Trophoblast cell (in vitro differentiated cells and primary cell): ENCODE results near the gene DYNC2LI1.

Experiments used
- DNase-seq, 2 donors: peaks; one replicate each; pipeline ENCODE4 v3.0.0-alpha.2; 2016
- H2AFZ ChIP-seq: 2 replicates; pipeline ENCODE4 v1.6.1; 2013; ENCODE audit warnings: low read length, moderate library complexity, mild to moderate bottlenecking; ENCODE audit not compliant: insufficient read depth, poor library complexity
- H2AK5ac ChIP-seq: 2 replicates; pipeline ENCODE4 v1.6.1; 2013; ENCODE audit warnings: mild to moderate bottlenecking, low read length
- H2BK120ac ChIP-seq: 2 replicates; pipeline ENCODE4 v1.6.1; 2013; ENCODE audit warnings: low read length, mild to moderate bottlenecking, moderate library complexity; ENCODE audit not compliant: insufficient read depth, poor library complexity
- H2BK12ac ChIP-seq: 2 replicates; pipeline ENCODE4 v1.6.1; 2013; ENCODE audit warnings: mild to moderate bottlenecking, low read length, moderate library complexity
- H2BK5ac ChIP-seq: 2 replicates; pipeline ENCODE4 v1.6.1; 2013; ENCODE audit warnings: low read length, low read depth, moderate library complexity, mild to moderate bottlenecking; ENCODE audit not compliant: poor library complexity
- H3K14ac ChIP-seq: 2 replicates; pipeline ENCODE4 v1.6.1; 2013; ENCODE audit warnings: mild to moderate bottlenecking, low read length
- H3K18ac ChIP-seq: 2 replicates; pipeline ENCODE4 v1.6.1; 2013; ENCODE audit warnings: mild to moderate bottlenecking, low read length
- H3K23ac ChIP-seq: 2 replicates; pipeline ENCODE4 v1.6.1; 2013; ENCODE audit warnings: low read length
- H3K27ac ChIP-seq: 2 replicates; pipeline ENCODE4 v1.5.1; 2013; ENCODE audit warnings: low read depth, mild to moderate bottlenecking, inconsistent platforms, low read length, moderate library complexity
- H3K27me3 ChIP-seq: 2 replicates; pipeline ENCODE4 v1.6.1; 2013; ENCODE audit warnings: inconsistent platforms, mild to moderate bottlenecking, low read length, moderate library complexity; ENCODE audit not compliant: insufficient read depth
- H3K36me3 ChIP-seq, 2 experiments: 1 replicate in 1 of 2; 2 replicates in 1 of 2; pipeline ENCODE4 v1.6.1; 2013; ENCODE audit warnings: low read length in 2 of 2, mild to moderate bottlenecking in 2 of 2, moderate library complexity in 1 of 2; ENCODE audit not compliant: insufficient read depth in 2 of 2, control insufficient read depth in 1 of 2
- H3K4ac ChIP-seq: 2 replicates; pipeline ENCODE4 v1.6.1; 2013; ENCODE audit warnings: low read depth, mild to moderate bottlenecking, low read length, moderate library complexity
- H3K4me1 ChIP-seq, 2 experiments: 1 replicate in 1 of 2; 2 replicates in 1 of 2; pipeline ENCODE4 v1.6.1; 2013; ENCODE audit warnings: low read length in 2 of 2, mild to moderate bottlenecking in 2 of 2, moderate library complexity in 1 of 2; ENCODE audit not compliant: insufficient read depth in 2 of 2, control insufficient read depth in 1 of 2
- H3K4me2 ChIP-seq: 2 replicates; pipeline ENCODE4 v1.6.1; 2013; ENCODE audit warnings: inconsistent platforms, mild to moderate bottlenecking, low read length, moderate library complexity
- H3K4me3 ChIP-seq: 2 replicates; pipeline ENCODE4 v1.5.1; 2013; ENCODE audit warnings: mild to moderate bottlenecking, low read depth, low read length, inconsistent platforms
- H3K79me1 ChIP-seq: one replicate; pipeline ENCODE4 v1.6.1; 2013; ENCODE audit warnings: low read length
- H3K79me2 ChIP-seq: 2 replicates; pipeline ENCODE4 v1.6.1; 2013; ENCODE audit warnings: low read length, mild to moderate bottlenecking; ENCODE audit not compliant: control insufficient read depth, insufficient read depth, poor library complexity
- H3K9ac ChIP-seq: 2 replicates; pipeline ENCODE4 v1.6.1; 2013; ENCODE audit warnings: mild to moderate bottlenecking, low read length
- H3K9me3 ChIP-seq: 2 replicates; pipeline ENCODE4 v1.6.1; 2013; ENCODE audit warnings: low read depth, mild to moderate bottlenecking, control low read depth, inconsistent platforms, low read length; ENCODE audit not compliant: insufficient read depth
- H4K12ac ChIP-seq: 2 replicates; pipeline ENCODE4 v1.6.1; 2013; ENCODE audit warnings: low read depth, mild to moderate bottlenecking, low read length, moderate library complexity
- H4K8ac ChIP-seq: 2 replicates; pipeline ENCODE4 v1.6.1; 2013; ENCODE audit warnings: low read depth, mild to moderate bottlenecking, low read length, moderate library complexity
- H4K91ac ChIP-seq: one replicate; pipeline ENCODE4 v1.6.1; 2013; ENCODE audit warnings: low read depth, mild to moderate bottlenecking, low read length, moderate library complexity
- WGBS: extraction: QIAGEN DNeasy Blood & Tissue Kit; methylation state at CpG from one replicate; pipeline ENCODE4 v1.1.7; 2013; ENCODE audit warnings: missing lambda C conversion rate; ENCODE audit not compliant: insufficient read length, insufficient coverage; ENCODE audit errors: extremely low coverage; 5-methylcytosine and 5-hydroxymethylcytosine counted together

Gene DYNC2LI1

GRCh38 chr2:43822839-43823238 is 49.0 kb downstream of the DYNC2LI1 start:
- H2BK120ac ChIP-seq: no peak overlapping the region
- H3K4me3 ChIP-seq: no peak overlapping the region
- H4K91ac ChIP-seq: no peak overlapping the region
- no peak overlapping the region for H3K18ac ChIP-seq
- no peaks in the 10 kb centered on the region for H3K9me3 ChIP-seq
- no peak overlapping the region for H4K8ac ChIP-seq
- WGBS: no CpG with 5 or more reads among the region's 7 CpGs
- no peak overlapping the region for H2AK5ac ChIP-seq
- H3K23ac ChIP-seq: no peak overlapping the region
- H3K4me2 ChIP-seq: no peak overlapping the region
- no peak overlapping the region for H3K4ac ChIP-seq
- H2BK12ac ChIP-seq: no peak overlapping the region
- no peak for DNase-seq
- no peak overlapping the region for H2AFZ ChIP-seq
- no peaks in the 10 kb centered on the region for H3K27me3 ChIP-seq
- H4K12ac ChIP-seq: no peak overlapping the region
- no peak overlapping the region for H2BK5ac ChIP-seq
- no peaks in the 10 kb centered on the region for H3K4me1 ChIP-seq
- H3K36me3 ChIP-seq: no peaks in the 10 kb centered on the region
- H3K79me1 ChIP-seq: no peaks in the 10 kb centered on the region
- no peaks in the 10 kb centered on the region for H3K79me2 ChIP-seq
- H3K9ac ChIP-seq: no peak overlapping the region
- no peak overlapping the region for H3K14ac ChIP-seq
- H3K27ac ChIP-seq: no peak overlapping the region

- H3K18ac ChIP-seq: no peak overlapping the region
- H3K4me2 ChIP-seq: no peak overlapping the region
- H3K23ac ChIP-seq: no peak overlapping the region
- H2BK120ac ChIP-seq: no peak overlapping the region
- H2AK5ac ChIP-seq: no peak overlapping the region
- no peak overlapping the region for H4K91ac ChIP-seq
- no peak overlapping the region for H2BK5ac ChIP-seq
- H3K4me3 ChIP-seq: no peak overlapping the region
- H4K8ac ChIP-seq: no peak overlapping the region
- H3K4ac ChIP-seq: no peak overlapping the region
- no peaks in the 10 kb centered on the region for H3K9me3 ChIP-seq
- H4K12ac ChIP-seq: no peak overlapping the region
- H3K27ac ChIP-seq: no peak overlapping the region
- no peak overlapping the region for H2AFZ ChIP-seq
- no peak overlapping the region for H3K14ac ChIP-seq
- no peak overlapping the region for H3K9ac ChIP-seq
- H3K79me2 ChIP-seq: no peaks in the 10 kb centered on the region
- no peaks in the 10 kb centered on the region for H3K79me1 ChIP-seq
- DNase-seq: no peak
- no peaks in the 10 kb centered on the region for H3K4me1 ChIP-seq
- no peaks in the 10 kb centered on the region for H3K36me3 ChIP-seq
- no peaks in the 10 kb centered on the region for H3K27me3 ChIP-seq
- no peak overlapping the region for H2BK12ac ChIP-seq
- WGBS: no CpG with 5 or more reads among the region's 11 CpGs
Observed at GRCh38 chr2:43823751-43824150, 49.9 kb downstream of the DYNC2LI1 start.

GRCh38 chr2:43824512-43824911 is 50.7 kb downstream of the DYNC2LI1 start:
- Histone ChIP-seq H2AK5ac (no peak overlapping the region), H3K4me2 (no peak overlapping the region), H3K79me2 (no peaks in the 10 kb centered on the region), H3K36me3 (no peaks in the 10 kb centered on the region), H4K12ac (no peak overlapping the region), H3K27me3 (no peaks in the 10 kb centered on the region), H2BK5ac (no peak overlapping the region), H4K91ac (no peak overlapping the region), H3K79me1 (no peaks in the 10 kb centered on the region), H3K4me1 (no peaks in the 10 kb centered on the region), H3K23ac (no peak overlapping the region), H3K4ac (no peak overlapping the region), H3K27ac (no peak overlapping the region), H3K14ac (no peak overlapping the region), H3K9ac (no peak overlapping the region), H4K8ac (no peak overlapping the region), H3K9me3 (no peaks in the 10 kb centered on the region), H3K18ac (no peak overlapping the region), H2BK120ac (no peak overlapping the region), H2BK12ac (no peak overlapping the region), H2AFZ (no peak overlapping the region), H3K4me3 (no peak overlapping the region)
- WGBS: no CpG with 5 or more reads among the region's 2 CpGs
- DNase-seq: no peak

- no peak overlapping the region for H2BK5ac ChIP-seq
Observed at GRCh38 chr2:43824951-43825493, 51.2 kb downstream of the DYNC2LI1 start.

More at GRCh38 chr2:43824951-43825493, 51.2 kb downstream of the DYNC2LI1 start:
- H3K9me3 ChIP-seq: no peaks in the 10 kb centered on the region
- H2AK5ac ChIP-seq: no peak overlapping the region
- H4K8ac ChIP-seq: no peak overlapping the region
- no peak overlapping the region for H3K27ac ChIP-seq
- no peaks in the 10 kb centered on the region for H3K4me1 ChIP-seq
- H3K23ac ChIP-seq: no peak overlapping the region
- no peak overlapping the region for H3K9ac ChIP-seq
- no peaks in the 10 kb centered on the region for H3K79me2 ChIP-seq
- H2BK12ac ChIP-seq: no peak overlapping the region
- no peaks in the 10 kb centered on the region for H3K36me3 ChIP-seq
- no peak for DNase-seq
- H3K4ac ChIP-seq: no peak overlapping the region
- H4K12ac ChIP-seq: no peak overlapping the region
- no peak overlapping the region for H4K91ac ChIP-seq
- H3K79me1 ChIP-seq: no peaks in the 10 kb centered on the region
- no peak overlapping the region for H3K14ac ChIP-seq
- no peak overlapping the region for H3K4me3 ChIP-seq
- no CpG with 5 or more reads among the region's 12 CpGs for WGBS
- H2AFZ ChIP-seq: no peak overlapping the region
- no peak overlapping the region for H3K4me2 ChIP-seq
- no peak overlapping the region for H3K18ac ChIP-seq
- no peaks in the 10 kb centered on the region for H3K27me3 ChIP-seq
- no peak overlapping the region for H2BK120ac ChIP-seq
